IPS DF 4.7 (cell line): Measurements from ENCODE around the gene ANLN.

Source experiments
- DNase-seq: peaks from one replicate; pipeline ENCODE4 v3.0.0-alpha.2; 2013; ENCODE audit warnings: low spot score; ENCODE audit errors: extremely low read depth

ANLN gene

DNA sequence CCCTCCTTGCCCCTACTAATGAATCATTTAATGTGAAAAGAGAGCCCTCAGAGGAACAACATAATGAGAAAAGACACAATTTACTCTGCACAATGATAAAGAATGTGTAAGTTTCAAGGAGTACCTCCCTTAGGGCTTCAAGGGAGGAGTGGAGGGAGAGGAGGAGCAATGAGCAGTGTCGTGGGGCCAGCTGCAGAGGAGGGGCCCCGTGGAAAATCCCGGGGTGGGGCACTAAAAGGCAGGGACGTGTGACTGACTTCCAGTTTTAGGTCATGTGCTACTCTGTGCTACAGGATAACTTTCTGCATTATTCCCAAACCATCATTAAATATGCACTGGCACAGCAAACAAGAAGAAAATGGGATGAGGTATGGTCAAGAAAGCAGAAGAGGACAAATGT lies 108.1 kb downstream of the ANLN start:
- no peak for DNase-seq
